HepG2 (cell line): ENCODE measurements around the gene OLFM2. TPM values are rescaled to one million over a fixed set of nuclear protein-coding genes. Genes with fewer than 3 reads are reported as not detected.

Source experiments
- AHR ChIP-seq: IDR thresholded peaks from 2 replicates; pipeline ENCODE4 v1.6.1; 2018; ENCODE audit warnings: missing genetic modification reagents, missing compliant biosample characterization
- CBX5 ChIP-seq: sonication (generic); formaldehyde crosslinking; IDR thresholded peaks from 2 replicates; pipeline ENCODE4 v1.4.0; 2020; ENCODE audit warnings: missing genetic modification reagents, borderline replicate concordance
- GLI4 ChIP-seq: sonication (generic); formaldehyde crosslinking; IDR thresholded peaks from 2 replicates; pipeline ENCODE4 v1.5.1; 2020; ENCODE audit warnings: missing genetic modification reagents, mild to moderate bottlenecking, moderate library complexity, borderline replicate concordance
- MXI1 ChIP-seq: IDR thresholded peaks from 3 replicates; pipeline ENCODE4 v1.6.1; 2012; ENCODE audit warnings: low read depth, low read length, inconsistent platforms, borderline replicate concordance
- PATZ1 ChIP-seq: sonication (generic); formaldehyde crosslinking; IDR thresholded peaks from 2 replicates; pipeline ENCODE4 v1.4.0; 2020; ENCODE audit warnings: missing genetic modification reagents
- PCBP1 ChIP-seq: fragments of 200-400 bp; formaldehyde crosslinking; IDR thresholded peaks from 2 replicates; pipeline ENCODE4 v1.6.1; 2017; ENCODE audit warnings: mild to moderate bottlenecking, low read depth, low read length, borderline replicate concordance
- RAD51 ChIP-seq: fragments of 450-650 bp; IDR thresholded peaks from 2 replicates; pipeline ENCODE4 v1.6.1; 2016; ENCODE audit warnings: borderline replicate concordance
- RORA ChIP-seq: sonication (generic); formaldehyde crosslinking; IDR thresholded peaks from 2 replicates; pipeline ENCODE4 v1.5.0; 2020; ENCODE audit warnings: mild to moderate bottlenecking, missing genetic modification reagents, moderate library complexity
- SP140L ChIP-seq: sonication (generic); formaldehyde crosslinking; IDR thresholded peaks from 2 replicates; pipeline ENCODE4 v1.4.0; 2020; ENCODE audit warnings: missing genetic modification reagents, borderline replicate concordance
- SRSF9 ChIP-seq: fragments of 200-400 bp; formaldehyde crosslinking; IDR thresholded peaks from 2 replicates; pipeline ENCODE4 v1.6.1; 2018; ENCODE audit warnings: borderline replicate concordance, mild to moderate bottlenecking, low read depth, low read length; ENCODE audit not compliant: insufficient read depth, poor library complexity, severe bottlenecking
- TAF15 ChIP-seq: fragments of 200-400 bp; formaldehyde crosslinking; IDR thresholded peaks from one replicate; pipeline ENCODE4 v1.6.1; 2018; ENCODE audit warnings: mild to moderate bottlenecking, low read depth, low read length; ENCODE audit not compliant: poor library complexity, severe bottlenecking
- TCF7 ChIP-seq: sonication (generic); IDR thresholded peaks from 2 replicates; pipeline ENCODE4 v1.6.1; 2016; ENCODE audit warnings: antibody characterized with exemption, low read depth
- ZNF367 ChIP-seq: sonication (generic); formaldehyde crosslinking; IDR thresholded peaks from 2 replicates; pipeline ENCODE4 v1.4.0; 2020; ENCODE audit warnings: missing genetic modification reagents, borderline replicate concordance
- polyA plus RNA-seq, 8 experiments: library from polyadenylated mRNA; depleted of rRNA in 3 of 8; stranded (reverse) in 7 of 8; unstranded in 1 of 8; fragments of >200 nt; fragmentation: Illumina TruSeq in 4 of 8; extraction: Trizol in 4 of 8; gene quantifications; 2 replicates each; pipeline versions ENCODE4 v1.2.1 to v1.2.3, GENCODE V29; 2011 to 2016; ENCODE audit warnings: low read depth in 4 of 8, missing spikeins in 1 of 8, mixed read lengths in 1 of 8; ENCODE audit not compliant: insufficient read depth in 1 of 8
- total RNA-seq, 5 experiments: library from RNA; depleted of rRNA; stranded (reverse); fragments of >200 nt; fragmentation: Illumina TruSeq; extraction: Trizol; gene quantifications; 2 replicates each; pipeline ENCODE4 v1.2.3, GENCODE V29; 2016; ENCODE audit warnings: low read depth in 1 of 5
- TF ChIP-seq, protein P1 (sequence below): sonication (generic); formaldehyde crosslinking; IDR thresholded peaks from 2 replicates; pipeline ENCODE4 v1.4.0; 2020; ENCODE audit warnings: mild to moderate bottlenecking, missing genetic modification reagents
- TF ChIP-seq, protein P2 (sequence below): sonication (generic); formaldehyde crosslinking; IDR thresholded peaks from 2 replicates; pipeline ENCODE4 v1.4.0; 2020; ENCODE audit warnings: missing genetic modification reagents, borderline replicate concordance

The OLFM2 gene
- total and polyA plus RNA-seq, 2 of the 13 experiments (the other 11 are each of a cell fraction or from before 2014, with no cell fraction given), result 0.20 to 0.51 TPM

DNA sequence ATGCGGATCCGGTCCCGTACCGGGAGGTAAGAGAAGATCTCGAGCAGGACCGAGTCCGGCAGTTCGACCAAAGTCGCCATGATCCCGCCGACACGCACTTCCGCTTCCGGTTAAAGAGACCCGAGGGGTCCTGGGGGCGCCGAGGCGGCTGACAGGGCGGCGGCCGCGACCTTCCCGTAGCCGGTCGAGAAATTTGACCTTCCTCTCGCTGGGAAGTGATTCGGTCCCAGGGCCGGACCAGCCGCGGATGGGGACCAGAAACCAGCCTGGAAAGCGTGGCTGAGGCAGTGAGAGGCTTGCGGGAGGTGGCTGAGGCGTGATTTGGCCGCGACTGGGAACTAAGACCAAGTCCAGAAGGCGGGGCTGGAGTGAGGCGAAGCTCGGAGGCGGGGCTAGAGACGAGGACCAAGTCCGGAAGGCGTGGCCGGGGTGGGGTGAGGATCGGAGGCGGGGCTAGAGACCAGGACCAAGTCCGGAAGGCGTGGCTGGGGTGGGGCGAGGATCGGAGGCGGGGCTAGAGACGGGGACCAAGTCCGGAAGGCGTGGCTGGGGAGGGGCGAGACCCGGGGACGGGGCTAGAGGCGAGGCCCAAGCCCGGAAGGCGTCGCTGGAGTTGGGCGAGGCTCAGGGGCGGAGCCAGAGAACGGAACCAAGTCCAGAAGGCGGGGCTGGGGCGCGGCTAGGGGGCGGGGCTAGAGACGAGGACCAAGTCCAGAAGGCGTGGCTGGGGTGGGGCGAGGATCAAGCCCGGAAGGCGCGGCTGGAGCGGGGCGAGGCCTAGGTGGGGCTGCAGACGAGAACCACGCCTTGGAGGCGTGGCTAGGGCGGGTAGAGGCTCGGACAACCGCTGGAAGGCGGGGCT, 117.3 kb downstream of the OLFM2 start, which contains the start of gene FBXL12 (continued):
- TF ChIP-seq PCBP1 (peak; percentile 46; the same call in 1 of the 2 replicates), AHR (CRISPR knock-in tag) (peak; percentile 75; the same call in 1 of the 2 replicates), TCF7 (no peak), RORA (no peak), ZNF367 (CRISPR knock-in tag) (no peak), RAD51 (no peak), GLI4 (0 out of 2 replicates have a peak, but pooled peaks have one; percentile 67), TAF15 (no peak), CBX5 (no peak), MXI1 (peak; percentile 80; the same call in 2 of the 3 replicates), SP140L (CRISPR knock-in tag) (no peak), PATZ1 (peak; percentile 41; the same call in 1 of the 2 replicates), SRSF9 (no peak)
- TF ChIP-seq, protein P1, sequence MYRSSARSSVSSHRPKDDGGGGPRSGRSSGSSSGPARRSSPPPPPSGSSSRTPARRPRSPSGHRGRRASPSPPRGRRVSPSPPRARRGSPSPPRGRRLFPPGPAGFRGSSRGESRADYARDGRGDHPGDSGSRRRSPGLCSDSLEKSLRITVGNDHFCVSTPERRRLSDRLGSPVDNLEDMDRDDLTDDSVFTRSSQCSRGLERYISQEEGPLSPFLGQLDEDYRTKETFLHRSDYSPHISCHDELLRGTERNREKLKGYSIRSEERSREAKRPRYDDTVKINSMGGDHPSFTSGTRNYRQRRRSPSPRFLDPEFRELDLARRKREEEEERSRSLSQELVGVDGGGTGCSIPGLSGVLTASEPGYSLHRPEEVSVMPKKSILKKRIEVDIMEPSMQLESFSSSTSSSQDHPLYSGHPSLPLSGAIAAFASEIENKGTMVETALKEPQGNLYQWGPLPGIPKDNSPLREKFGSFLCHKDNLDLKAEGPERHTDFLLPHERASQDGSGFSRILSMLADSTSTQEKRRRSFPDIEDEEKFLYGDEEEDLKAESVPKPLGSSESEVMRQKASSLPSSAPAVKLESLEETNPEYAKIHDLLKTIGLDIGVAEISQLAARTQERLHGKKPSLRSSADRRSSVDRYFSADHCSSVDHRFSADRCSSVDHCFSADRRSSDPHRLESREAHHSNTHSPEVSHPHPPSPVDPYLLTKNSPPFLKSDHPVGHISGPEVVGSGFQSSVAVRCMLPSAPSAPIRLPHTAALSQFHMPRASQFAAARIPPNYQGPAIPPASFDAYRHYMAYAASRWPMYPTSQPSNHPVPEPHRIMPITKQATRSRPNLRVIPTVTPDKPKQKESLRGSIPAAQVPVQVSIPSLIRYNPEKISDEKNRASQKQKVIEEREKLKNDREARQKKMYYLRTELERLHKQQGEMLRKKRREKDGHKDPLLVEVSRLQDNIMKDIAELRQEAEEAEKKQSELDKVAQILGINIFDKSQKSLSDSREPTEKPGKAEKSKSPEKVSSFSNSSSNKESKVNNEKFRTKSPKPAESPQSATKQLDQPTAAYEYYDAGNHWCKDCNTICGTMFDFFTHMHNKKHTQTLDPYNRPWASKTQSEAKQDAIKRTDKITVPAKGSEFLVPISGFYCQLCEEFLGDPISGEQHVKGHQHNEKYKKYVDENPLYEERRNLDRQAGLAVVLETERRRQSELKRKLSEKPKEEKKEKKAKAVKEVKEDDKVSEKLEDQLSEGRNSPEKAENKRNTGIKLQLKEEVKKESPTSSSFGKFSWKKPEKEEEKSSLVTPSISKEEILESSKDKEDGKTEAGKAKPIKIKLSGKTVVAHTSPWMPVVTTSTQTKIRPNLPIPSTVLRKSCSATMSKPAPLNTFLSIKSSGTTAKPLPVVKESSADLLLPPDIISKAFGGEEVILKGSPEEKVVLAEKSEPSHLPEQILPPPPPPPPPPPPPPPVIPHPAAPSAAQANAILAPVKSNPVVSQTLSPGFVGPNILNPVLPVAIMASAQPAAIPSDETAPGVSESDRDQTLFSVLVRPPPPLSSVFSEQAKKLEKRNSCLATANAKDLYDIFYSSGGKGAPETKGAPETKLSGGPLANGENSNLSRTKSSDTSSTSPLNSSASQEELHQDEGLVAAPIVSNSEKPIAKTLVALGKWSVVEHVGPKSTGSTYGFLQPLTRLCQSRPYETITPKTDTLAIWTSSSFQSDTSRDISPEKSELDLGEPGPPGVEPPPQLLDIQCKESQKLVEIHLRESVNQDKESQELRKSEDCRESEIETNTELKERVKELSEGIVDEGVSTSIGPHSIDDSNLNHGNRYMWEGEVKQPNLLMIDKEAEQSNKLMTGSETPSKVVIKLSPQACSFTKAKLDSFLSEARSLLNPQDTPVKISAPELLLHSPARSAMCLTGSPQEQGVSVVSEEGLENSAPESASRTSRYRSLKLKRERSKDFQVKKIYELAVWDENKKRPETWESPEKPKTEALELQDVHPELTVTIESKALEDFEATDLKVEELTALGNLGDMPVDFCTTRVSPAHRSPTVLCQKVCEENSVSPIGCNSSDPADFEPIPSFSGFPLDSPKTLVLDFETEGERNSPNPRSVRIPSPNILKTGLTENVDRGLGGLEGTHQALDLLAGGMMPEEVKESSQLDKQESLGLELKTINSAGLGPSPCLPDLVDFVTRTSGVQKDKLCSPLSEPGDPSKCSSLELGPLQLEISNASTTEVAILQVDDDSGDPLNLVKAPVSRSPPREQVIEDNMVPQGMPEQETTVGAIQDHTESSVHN (CRISPR knock-in tag), result no peak
- TF ChIP-seq, protein P2, sequence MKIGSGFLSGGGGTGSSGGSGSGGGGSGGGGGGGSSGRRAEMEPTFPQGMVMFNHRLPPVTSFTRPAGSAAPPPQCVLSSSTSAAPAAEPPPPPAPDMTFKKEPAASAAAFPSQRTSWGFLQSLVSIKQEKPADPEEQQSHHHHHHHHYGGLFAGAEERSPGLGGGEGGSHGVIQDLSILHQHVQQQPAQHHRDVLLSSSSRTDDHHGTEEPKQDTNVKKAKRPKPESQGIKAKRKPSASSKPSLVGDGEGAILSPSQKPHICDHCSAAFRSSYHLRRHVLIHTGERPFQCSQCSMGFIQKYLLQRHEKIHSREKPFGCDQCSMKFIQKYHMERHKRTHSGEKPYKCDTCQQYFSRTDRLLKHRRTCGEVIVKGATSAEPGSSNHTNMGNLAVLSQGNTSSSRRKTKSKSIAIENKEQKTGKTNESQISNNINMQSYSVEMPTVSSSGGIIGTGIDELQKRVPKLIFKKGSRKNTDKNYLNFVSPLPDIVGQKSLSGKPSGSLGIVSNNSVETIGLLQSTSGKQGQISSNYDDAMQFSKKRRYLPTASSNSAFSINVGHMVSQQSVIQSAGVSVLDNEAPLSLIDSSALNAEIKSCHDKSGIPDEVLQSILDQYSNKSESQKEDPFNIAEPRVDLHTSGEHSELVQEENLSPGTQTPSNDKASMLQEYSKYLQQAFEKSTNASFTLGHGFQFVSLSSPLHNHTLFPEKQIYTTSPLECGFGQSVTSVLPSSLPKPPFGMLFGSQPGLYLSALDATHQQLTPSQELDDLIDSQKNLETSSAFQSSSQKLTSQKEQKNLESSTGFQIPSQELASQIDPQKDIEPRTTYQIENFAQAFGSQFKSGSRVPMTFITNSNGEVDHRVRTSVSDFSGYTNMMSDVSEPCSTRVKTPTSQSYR (CRISPR knock-in tag), result no peak; the same call in 1 of the 2 replicates
